Fibroblast of peridontal ligament (primary cell): ENCODE measurements around the gene RORC.
"Not testable (repeated sequence)": the region's sequence is repeated elsewhere in the genome, so short reads cannot be mapped to it uniquely, and the experiment has no call there.

Experiments used
- DNase-seq: peaks from one replicate; pipeline ENCODE4 v3.0.0-alpha.2; 2010; ENCODE audit errors: extremely low read depth

The RORC gene

DNA sequence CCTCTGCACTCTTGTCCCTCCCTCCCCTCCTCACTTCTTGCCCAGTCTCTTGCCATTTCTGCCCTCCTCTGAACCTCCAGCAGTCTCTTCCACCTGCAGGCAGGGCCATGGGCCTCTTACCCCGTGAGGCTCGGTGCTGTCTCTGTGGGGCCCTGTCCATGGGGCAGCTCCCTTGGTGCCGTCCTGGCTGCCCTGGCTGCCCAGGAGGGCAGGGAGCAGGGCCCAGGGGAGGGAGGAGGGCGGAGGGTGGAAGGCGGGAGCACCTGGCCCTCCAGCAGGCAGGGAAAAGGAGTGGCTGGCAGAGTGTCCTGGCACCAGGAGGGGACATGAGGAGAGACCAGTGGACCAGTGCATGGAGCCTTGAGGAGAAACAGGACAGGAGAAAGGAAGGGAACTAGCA, at the start of gene RORC:
TSS of gene RORC (minus strand) at position 198 of the 400 bp plus-strand sequence. CDS start at position 160, 38 bp downstream.
- no peak for DNase-seq

DNA sequence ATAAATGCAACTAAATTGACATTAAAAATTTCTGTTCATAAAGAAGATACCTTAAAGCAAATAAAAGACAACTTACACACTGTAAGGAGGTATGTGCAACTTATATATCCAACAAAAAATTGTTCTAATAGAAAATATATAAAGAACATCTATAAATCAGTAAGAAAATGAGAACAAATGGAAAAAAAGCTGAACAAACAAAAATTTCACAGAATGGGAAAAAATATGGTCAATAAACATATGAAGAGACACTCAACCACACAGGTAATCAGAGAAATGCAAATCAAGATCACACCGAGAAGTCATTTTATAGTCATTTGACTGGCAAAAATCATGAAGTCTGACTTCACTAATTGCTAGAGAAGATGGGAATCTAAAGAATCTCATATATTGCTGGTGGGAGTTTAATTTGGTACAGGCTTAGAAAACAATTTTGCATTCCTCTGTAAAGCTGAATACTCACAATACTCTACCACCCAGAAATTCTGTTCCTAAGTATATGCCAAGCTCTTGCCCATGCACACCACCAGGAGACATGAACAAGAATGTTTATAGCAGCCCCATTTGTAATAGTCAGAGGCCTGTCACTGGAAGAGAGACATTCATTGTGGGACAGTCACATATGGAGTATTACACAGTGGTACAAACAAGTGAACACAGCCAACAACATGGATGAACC, 44.0 kb upstream of the RORC start:
- DNase-seq, result no peak

DNA sequence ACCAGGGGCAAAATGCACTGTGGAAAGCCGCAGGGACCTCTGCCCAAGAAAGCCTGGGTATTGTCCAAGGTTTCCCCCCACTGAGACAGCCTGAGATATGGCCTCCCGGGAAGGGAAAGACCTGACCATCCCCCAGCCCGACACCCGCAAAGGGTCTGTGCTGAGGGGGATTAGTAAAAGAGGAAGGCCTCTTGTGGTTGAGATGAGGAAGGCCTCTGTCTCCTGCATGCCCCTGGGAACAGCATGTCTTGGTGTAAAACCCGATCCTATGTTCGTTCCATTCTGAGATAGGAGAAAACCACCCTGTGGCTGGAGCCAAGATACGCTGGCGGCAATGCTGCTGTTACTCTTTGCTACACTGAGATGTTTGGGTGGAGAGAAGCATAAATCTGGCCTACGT, 41.2 kb upstream of the RORC start:
- DNase-seq, result not testable (repeated sequence)

DNA sequence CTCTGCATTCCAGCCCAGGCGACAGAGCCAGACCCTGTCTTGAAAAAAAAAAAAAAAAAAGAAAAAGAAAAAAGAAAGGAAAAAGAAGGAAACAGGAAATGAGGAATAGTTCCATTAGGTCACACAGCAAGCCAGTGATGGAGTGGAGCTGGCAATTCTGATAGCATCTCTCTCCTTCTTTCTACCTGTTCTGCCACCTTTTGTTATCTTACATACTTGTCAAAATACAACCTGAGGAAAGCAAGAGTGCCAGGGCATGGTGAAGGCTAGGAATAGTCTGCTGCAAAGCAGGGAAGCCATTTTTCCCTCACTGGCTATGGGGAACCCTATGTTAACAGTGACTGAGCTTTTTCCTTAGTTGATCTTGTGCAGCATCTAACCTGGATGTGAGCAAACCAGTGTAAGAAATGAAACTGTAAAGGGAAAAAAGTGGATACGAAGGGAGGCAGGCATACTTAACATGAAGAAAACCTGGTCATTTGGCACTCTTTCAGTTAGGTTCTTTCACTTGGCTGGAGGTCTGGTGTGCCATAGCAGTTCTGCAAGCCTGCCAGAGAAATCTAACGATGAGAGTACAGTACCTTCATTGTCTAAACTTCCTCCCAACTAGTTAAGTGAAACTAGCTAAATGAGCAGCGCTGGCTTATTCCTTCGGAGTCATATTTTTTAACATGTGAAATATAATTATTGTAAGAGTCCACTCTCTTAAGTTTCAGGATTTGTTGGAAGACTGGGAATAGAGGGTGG, 39.9 kb upstream of the RORC start:
- no peak for DNase-seq

DNA sequence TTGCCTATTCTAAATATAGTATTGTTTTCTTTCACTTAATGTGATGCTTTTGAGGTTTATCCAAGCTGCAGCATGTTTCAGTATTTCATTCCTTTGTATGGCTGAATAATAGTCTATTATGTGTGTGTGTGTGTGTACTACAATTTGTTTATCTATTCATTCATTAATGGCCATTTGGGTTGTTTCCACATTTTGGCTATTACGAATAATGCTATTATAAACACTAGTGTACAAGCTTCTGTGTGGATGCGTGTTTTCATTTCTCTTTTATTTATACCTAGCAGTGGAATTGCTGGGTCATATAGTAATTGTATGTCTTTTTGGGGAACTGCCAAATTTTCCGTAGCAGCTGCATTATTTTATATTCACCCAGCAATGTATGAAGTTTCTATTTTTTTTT, 36.9 kb upstream of the RORC start:
- DNase-seq, result no peak

DNA sequence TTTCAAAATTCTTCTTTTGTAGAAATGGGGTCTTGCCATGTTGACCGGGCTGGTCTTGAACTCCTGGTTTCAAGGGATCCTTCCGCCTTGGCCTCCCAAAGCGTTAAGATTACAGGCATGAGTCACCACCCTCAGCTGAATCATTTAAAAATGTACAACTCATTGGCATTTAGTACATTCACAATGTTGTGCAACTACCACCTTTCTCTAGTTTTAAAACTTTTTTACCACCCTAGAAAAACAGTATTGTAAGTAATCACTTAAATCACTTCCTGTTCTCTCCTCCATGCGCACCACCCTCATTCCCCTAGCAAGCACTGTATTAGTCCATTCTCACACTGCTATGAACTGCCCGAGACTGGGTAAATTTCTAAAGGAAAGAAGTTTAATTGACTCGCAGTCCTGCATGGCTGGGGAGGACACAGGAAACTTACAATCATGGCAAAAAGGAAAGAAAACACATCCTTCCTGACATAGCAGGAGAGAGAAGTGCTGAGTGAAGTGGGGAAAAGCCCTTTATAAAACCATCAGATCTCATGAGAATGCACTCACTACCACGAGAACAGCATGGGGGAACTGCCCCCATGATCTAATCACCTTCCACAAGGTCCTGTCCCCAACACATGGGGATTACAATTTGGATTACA, 36.3 kb upstream of the RORC start:
- DNase-seq, result peak; percentile 74

DNA sequence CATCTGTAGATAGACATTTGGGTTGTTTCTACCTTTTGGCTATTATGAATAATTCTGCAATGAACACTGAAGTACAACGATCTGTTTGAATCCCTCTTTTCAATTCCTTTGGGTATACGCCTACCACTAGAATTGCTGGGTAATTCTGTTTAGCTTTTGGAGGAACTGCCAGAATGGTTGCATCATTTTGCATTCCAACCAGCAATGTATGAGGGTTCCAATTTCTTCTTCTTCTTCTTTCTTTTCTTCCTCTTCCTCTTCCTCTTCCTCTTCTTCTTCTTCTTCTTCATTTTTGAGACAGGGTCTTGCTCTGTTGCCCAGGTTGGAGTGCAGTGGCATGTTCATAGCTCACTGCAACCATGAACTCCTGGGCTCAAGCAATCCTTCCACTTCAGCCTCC, 35.7 kb upstream of the RORC start:
- DNase-seq, result peak; percentile 71

DNA sequence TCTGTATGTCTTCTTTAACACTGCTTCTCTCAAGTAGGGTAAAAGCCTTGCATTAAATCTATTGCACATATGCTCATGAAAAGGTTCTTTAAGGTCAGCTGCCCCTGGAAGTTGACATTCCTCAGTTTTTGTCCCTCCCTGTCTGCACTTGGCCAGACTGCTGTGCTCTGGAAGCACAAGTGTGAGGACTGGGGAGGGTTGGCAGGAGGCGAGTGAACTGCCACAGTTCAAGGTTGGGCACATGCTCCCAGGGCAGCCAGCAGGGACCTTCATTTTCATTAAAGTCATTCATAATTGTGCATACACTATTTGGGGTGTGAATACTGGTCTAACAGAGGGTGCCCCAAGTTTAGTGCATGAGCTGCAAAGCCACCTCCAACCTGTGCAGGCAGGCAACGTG, 32.8 kb upstream of the RORC start:
- no peak for DNase-seq

DNA sequence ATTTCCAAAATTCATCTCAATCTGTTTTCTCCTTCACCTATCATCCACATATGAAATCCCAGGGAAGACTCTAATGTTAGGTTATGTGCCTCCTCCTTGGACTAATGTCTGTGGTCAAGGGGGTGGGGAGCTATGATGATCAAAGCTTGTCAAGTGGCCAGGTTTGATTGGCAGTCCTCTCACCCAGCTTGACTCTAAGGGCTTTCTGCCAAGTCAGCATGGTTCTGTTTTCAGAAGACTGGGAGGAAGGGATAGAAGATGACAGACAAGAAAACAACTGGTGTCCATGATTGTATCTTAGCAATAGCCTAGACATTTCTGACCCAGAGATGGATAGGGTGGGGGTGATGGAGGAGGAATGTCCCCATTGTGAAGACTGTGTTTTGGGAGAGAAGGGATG, 31.0 kb upstream of the RORC start:
- DNase-seq, result no peak

DNA sequence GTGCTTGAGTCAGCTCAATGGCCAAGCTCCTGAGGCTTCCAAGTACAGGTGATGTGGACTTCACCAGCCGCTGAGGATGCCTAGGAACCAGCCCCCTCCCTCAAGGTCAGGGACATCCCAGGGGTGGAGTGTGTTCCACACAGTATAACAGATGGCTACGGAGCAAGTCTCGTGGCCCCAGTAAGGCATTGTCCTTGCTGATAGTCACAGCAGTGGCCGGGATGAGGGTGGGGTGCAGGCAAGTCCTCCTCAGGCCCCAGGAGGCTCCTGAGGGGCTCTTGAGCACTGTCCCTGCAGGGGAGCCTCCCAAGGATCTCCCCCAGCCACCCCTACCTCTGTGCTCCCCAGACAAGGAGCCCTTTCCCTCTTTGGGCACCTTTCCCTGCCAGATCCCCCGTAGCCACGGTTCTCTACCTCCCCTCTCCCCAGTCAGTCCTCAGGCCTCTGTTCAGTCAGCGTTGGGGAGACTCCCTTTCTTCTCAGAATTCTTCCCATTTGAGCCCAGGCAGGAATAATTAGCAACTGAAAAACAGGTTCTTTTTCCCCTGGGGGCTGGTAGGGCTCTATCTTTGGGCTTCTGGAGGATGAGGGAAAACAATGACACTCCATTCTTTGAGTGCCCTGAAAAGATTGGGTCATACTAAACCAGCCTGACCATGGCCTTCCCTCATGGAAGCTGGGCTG, 29.0 kb upstream of the RORC start:
- no peak for DNase-seq

DNA sequence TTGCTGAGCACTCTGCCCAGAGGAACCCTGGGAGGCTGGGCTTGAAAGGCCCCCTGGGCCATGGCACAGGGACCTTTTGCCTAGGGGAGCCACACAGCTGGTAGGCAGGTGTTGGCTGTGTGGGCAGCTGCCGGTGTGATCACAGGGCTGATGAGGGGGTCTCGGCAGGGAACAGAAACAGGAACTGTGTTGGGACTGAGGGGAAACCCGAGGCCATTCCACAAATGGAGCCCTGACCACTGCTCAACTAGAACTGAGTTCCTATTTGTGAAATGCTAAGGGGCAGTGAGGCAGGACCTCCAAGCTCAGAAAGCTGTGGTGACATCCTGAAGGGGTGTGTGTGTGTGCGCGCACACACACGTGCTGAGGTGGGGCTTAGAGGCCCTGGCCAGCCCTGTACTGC, 28.3 kb upstream of the RORC start:
- DNase-seq, result no peak

DNA sequence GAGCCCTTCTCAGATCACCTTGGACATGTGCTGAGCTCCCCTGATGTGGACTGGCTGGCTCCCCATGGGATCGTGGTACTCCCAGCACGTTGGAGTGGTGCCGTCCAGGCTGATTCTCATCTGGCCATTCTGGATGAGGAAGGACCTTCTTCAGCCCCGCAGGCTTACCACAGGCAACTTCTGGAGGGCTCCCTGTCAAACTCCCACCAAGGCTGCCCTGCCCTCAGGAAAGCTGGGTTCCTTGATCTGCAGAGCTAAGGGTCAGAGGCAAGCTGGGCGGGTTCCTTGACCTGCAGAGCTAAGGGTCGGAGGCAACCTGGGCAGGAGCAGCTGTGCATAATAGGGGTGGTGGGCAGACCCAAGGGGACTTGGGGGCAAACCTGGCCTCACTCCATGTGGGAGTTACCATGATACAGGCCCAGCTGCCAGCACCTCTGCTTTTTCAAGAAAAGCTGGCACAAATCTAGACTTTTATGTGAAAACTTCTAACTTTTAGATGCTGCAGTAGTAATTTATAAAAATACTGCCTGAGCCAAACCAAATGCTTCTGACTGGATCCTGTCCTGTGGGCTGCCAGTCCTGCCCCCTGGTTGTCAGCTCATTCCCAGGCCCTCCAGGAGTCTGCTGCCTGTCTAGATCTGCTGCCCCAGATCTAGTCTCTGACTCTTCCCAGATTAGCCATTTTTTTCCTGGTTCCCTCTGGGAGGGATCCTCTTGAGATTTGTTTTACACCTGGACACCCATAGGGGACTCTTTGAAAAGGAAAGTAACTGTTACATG, 27.5 kb upstream of the RORC start:
- DNase-seq, result no peak

DNA sequence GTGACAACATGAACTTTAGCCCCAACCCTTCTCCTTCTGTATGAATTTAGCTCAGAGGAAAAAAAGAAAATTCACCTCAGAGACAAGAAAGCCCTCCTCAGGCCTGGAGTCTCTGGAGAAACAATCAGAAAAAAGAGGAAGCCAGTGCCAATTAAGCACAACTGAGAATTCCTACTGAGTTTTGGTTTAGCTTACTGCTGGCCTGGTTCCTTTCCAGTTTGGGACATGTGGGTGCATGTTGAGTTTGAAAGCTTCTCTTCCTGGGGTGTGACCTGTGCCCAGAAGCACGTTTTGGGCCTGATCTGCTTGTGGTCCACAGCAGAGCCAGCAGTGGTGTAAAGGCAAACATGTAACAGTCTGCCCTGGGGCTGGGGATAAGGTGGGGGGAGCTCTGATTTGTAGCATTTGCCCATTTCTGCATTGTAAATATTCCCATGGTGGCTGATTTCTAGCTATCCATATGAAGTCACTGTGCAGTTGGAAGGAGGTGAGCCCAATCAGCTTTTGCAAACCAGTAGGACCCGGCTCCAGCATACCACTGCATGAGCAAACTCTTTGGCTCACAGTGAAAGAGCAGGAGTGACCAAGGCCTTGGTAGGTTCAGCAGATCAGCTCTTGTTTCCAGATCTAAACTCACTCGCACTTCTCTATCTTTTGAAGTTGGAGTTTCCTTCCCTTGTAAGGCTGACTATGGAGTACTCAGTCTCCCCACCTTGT, 26.6 kb upstream of the RORC start:
- DNase-seq, result peak; percentile 40

DNA sequence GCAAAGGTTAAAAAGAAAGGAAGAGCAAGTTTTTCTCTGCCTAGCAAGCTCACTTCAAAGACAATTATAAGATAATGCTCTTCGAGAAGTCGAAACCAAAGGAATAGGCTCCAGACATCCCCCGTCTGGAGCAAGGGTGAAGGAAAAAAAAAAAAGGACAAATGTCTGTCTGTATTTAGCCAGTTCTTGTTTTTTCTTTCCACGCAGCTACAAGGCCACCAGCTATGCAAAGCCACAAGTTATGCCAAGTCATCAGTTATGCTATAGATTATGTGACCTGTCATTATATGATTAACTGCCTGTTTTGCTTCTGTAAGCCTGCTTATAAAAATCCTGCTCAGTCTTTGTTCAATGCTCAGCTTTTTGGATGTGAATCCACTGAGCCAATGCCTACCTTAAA, 24.3 kb upstream of the RORC start:
- no peak for DNase-seq

DNA sequence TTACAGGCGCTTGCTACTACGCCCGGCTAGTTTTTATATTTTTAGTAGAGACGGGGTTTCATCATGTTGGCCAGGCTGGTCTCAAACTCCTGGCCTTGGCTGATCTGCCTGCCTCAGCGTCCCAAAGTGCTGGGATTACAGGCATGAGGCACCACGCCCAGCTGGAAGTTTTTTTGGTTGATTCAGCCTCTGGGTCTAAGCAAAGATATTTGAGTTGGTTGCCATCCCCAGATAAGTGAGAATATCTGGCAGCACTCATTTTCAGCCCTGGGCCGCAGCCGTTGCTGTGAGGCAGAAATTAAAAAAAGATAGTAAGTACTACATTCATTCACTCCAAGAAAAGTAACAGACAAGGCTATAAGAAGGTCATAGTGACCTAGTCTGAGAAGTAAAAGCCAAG, 23.9 kb upstream of the RORC start:
- peak; percentile 34 for DNase-seq

DNA sequence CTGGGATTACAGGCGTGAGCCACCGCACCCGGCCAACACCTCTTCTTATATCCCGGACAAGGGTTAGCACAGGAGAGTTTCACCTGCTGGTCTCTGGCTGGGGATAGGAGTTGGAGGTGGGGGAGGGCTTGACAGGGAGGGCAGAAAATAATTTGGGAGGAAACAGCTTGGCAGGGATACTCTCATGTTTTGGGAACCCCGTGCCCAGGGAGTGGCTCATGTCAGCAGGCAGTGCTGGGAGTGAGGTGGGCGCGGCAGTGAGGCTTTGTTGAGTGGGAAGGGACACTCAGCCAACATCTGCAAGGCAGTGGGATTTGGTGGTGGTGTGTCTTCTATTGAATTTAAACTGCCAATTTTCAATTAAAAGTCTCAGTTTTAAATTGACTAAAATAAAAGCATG, 23.1 kb upstream of the RORC start:
- DNase-seq, result no peak

DNA sequence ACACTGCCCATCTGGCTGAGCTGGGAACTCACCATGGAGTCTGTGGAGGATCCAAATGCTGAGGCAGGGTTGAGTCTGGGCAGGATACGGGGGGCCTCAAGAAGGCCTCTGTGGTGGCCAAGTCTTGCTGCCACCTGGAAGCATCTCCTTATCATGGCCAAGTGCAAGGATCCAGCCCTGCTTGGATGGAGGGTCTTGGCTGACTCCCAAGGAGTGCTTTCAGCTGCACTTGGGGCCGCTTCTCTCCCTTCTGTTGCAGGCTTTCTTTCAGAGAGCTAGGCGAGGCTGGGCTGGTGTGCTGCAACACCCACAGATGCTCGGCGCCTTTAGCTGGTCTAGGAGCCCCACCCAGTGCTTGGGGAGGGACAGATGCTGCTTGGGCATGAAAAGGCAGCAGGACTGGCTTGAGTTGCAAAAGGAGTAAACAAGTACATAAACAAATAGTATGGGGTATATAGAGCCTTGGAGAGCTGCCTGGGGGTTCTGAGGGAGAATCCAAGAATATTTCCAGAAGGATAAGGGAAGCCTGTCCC, 21.9 kb upstream of the RORC start, which contains the start of gene THEM5:
TSS of gene THEM5 (minus strand) at position 302 of the 533 bp plus-strand sequence. CDS start at position 155, 147 bp downstream.
- DNase-seq, result no peak

DNA sequence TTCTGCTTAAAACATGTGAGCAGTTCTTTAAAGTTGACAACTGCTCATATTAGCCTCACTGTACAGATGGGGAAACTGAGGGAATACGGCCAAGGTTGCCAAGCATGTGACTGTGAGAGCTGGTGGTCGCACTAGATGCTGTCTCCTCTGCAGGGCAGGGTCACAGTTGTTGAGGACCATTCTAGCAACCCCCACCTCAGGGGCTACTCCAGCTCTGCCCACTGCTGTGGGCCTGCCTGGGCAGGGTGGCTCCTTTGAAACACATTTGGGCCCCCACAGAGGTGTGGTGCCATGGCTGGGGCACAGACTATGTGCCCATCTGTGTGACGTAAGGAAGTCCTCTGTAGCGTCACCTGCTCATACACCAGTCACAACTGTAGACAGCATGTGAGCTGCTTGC, 21.1 kb upstream of the RORC start:
- no peak for DNase-seq

DNA sequence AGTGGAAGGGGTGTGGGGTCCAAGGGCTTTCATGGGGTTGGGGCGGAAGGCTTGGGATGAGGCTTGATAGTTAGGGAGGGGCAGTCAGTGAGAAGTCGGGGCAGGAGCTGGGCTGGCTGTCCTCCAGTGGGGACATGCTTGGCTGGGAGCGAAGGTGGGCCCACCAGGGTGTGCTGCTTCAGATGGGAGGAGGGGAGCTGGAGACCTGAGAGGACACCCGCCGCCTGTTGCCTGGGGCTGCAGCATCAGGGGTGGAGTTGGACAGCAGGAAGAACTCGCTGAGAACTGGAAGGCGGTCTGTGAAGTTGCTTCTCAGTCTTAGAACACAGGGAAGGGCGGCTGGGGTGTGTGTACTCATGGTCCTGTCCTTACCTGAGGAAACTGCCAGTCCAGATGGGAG, 20.3 kb upstream of the RORC start:
- DNase-seq, result no peak

DNA sequence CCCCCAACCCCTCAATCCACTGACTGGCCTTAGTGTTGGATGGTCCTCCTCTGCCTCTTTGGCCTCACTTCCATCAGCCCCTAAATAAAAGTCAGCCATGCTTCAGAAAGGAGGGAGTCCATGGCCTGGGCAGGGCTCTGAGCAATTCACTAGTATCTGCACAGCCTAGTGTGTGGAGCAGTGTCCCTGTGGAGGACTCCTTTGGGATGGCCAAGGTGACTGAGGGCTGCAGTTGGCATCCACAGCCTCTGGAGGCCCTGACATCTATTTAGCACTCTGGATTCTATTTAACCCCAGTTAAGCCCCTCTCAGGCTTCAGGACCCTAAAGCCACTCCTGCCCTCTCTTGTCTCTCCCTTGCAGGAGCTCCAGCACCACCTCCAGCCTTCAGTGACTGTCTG, 18.3 kb upstream of the RORC start:
- DNase-seq, result no peak

DNA sequence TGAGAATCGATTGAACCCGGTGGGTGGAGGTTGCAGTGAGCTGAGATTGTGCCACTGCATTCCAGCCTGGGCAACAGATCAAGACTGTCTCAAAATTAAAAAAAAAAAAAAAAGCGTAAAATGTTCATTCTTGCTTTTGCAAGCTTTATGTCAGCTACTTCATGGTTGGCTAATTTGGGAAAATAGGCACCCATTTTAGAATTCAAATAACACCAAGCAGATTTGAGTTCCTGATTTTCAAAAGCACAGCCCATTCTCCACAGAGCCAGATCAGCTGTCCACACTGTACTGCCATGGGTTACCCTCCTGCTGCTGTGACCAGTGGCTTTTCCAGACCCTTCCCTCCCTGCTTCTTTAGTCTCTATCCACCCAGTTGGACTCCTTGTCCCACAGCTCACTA, 17.5 kb upstream of the RORC start:
- no peak for DNase-seq
